Heart left ventricle (tissue), 11 donors: Measurements from ENCODE around the gene MED31. TPM values are rescaled to one million over a fixed set of nuclear protein-coding genes. Genes with fewer than 3 reads are reported as not detected.

ENCODE experiments used
- microRNA-seq, 4 donors: library from miRNA; unstranded; fragments of <30 nt; microRNA quantifications; one replicate each; pipeline versions ENCODE4 to v1.2.0, GENCODE V29; 2017 to 2020
- polyA plus RNA-seq, 2 donors: library from polyadenylated mRNA; stranded (reverse); fragments of 200-250 nt; gene quantifications; one replicate each; pipeline ENCODE4 v1.2.3, GENCODE V29; 2013
- total RNA-seq, 9 donors: library from RNA; depleted of rRNA in 2 of 9; stranded (reverse); fragments of >200 nt in 2 of 9; fragmentation: NEBNext Ultra II Directional in 3 of 9; extraction: Animal tissue kit (Norgen Biotek cat#: 25700) in 3 of 9; gene quantifications; one replicate each; pipeline versions ENCODE4 v1.1.0 to v1.2.4, GENCODE V29; 2016 to 2023
- donor health status: ischemic (EF 13 %, LVEDD 7.1; RV severe dilation, severe dysfunction).
- donor health status: healthy with polysubstance abuse.
- donor health status: DM: no; HTN: yes; CAD: no.
- donor health status: DM: no; HTN: no; CAD: no.
- donor health status: ischemic (EF 25% LVEDD 5.7; RV mildly dilated, moderate dysfunction).
- donor health status: healthy.
- donor health status: DM: yes; HTN: yes; CAD: no.
- donor health status: PGD.
- donor health status: nonischemic (EF 23%, LVEDD 6.1; RV moderate dilation, normal function).

MED31 gene
- total and polyA plus RNA-seq, 11 donors: 5.4 to 20.9 (median 13.9) TPM

Small RNA genes lying within 50 kb of the gene (microRNA-seq; reads per million reads assigned to microRNA genes)
- 0 reads per million in 4 donors for gene MIR4520-1
- gene MIR4520-2: 0 reads per million in 4 donors

Other genes with a start within 250 kb of the MED31 start
- gene AIPL1, start 216.5 kb downstream of the MED31 start, total RNA-seq: not detected
- gene AIPL1, start 216.5 kb downstream of the MED31 start, polyA plus RNA-seq: not detected
- 1 to 10 TPM in 2 of 9 donors, under 1 TPM in 3, not detected in 4; 0.35 to 4.6 (median 0.75) TPM for gene PIMREG, start 207.2 kb downstream of the MED31 start, total RNA-seq
- gene PIMREG, start 207.2 kb downstream of the MED31 start, polyA plus RNA-seq: under 1 TPM in 1 of 2 donors, not detected in 1; 0.21 TPM
- gene PITPNM3, start 95.0 kb downstream of the MED31 start, total RNA-seq: 1 to 10 TPM in 1 of 9 donors, under 1 TPM in 8; 0.16 to 1.7 (median 0.33) TPM
- gene PITPNM3, start 95.0 kb downstream of the MED31 start, polyA plus RNA-seq: under 1 TPM; 0.23 to 0.42 TPM
- gene KIAA0753, start 10.9 kb downstream of the MED31 start, total RNA-seq: 10 to 100 TPM in 1 of 9 donors, 1 to 10 TPM in 8; 3.3 to 10.2 (median 5.0) TPM
- gene KIAA0753, start 10.9 kb downstream of the MED31 start, polyA plus RNA-seq: 1 to 10 TPM; 2.7 to 5.0 TPM
- 10 to 100 TPM; 31.5 to 95.2 (median 43.3) TPM for gene TXNDC17, start 10.5 kb downstream of the MED31 start, total RNA-seq
- gene TXNDC17, start 10.5 kb downstream of the MED31 start, polyA plus RNA-seq: 100 to 1,000 TPM in 1 of 2 donors, 10 to 100 TPM in 1; 98.3 to 221 TPM
- gene C17orf100, start 157 bp upstream of the MED31 start, total RNA-seq: under 1 TPM; 0.30 to 0.75 (median 0.56) TPM
- gene C17orf100, start 157 bp upstream of the MED31 start, polyA plus RNA-seq: under 1 TPM; 0.84 to 0.86 TPM
- under 1 TPM in 1 of 9 donors, not detected in 8; 0.72 TPM for gene SLC13A5, start 61.8 kb upstream of the MED31 start, total RNA-seq
- under 1 TPM in 1 of 2 donors, not detected in 1; 0.06 TPM for gene SLC13A5, start 61.8 kb upstream of the MED31 start, polyA plus RNA-seq
- gene XAF1, start 104.4 kb upstream of the MED31 start, total RNA-seq: 10 to 100 TPM in 8 of 9 donors, 1 to 10 TPM in 1; 9.5 to 77.8 (median 24.9) TPM
- 10 to 100 TPM; 12.1 to 38.3 TPM for gene XAF1, start 104.4 kb upstream of the MED31 start, polyA plus RNA-seq
- under 1 TPM in 2 of 9 donors, not detected in 7; 0.19 to 0.20 TPM for gene FBXO39, start 124.6 kb upstream of the MED31 start, total RNA-seq
- under 1 TPM; 0.14 to 0.19 TPM for gene FBXO39, start 124.6 kb upstream of the MED31 start, polyA plus RNA-seq
- not detected for gene TEKT1, start 180.1 kb upstream of the MED31 start, total RNA-seq
- not detected for gene TEKT1, start 180.1 kb upstream of the MED31 start, polyA plus RNA-seq